NCI-H1694 treated with DMSO at 0.1 percent for 48 hours (cell line): Measurements from ENCODE around the gene ATP6V1E1.

ENCODE experiments used
- DNase-seq: peaks from one replicate; lab custom pipeline; 2025; lab: John Stamatoyannopoulos, UW

The ATP6V1E1 gene

GRCh38 chr22:17542452-17542851 lies 86.1 kb downstream of the ATP6V1E1 start:
- no peak for DNase-seq
